ENCODE results near the gene TMC8.

The TMC8 gene

DNA sequence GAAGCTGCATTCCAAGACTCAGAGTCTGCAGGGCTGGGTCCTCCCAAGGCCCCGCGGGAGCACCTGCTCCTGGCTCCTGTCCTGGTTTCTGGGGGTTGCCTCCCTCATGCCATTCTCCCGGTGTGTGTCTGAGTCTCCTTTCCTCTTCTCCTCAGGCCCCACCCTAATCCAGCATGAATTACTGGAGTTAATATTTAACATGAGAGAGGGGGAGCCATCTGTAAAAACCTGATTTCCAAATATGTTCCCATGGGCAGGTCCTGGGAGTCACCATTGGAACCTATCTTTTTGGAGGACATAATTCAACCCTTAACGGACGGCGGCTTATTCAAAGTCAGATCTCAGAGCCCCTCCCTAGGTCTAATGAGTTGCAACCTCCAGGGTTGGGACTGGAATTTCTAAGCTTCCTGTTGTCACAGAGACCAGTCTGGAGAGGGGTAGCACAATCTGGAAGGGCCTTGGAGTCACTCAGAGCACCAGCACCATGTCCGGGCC is 21.0 kb downstream of the TMC8 start:
- TF ChIP-seq EZH2 (IDR thresholded peaks at IDR 0.05; ENCODE audit: borderline replicate concordance, low read depth, low read length, severe bottlenecking) (no peak), CTCF (IDR thresholded peaks at IDR 0.05; ENCODE audit: borderline replicate concordance, extremely low read depth, low read length, poor library complexity, severe bottlenecking) (no peak)
- Histone ChIP-seq H3K9ac (ENCODE audit: low read depth, low read length) (no peak overlapping the region), H3K4me3 (ENCODE audit: low read depth in 1 of 2, low read length in 2 of 2) (no peak overlapping the region), H3K9me3 (ENCODE audit: insufficient read depth, low read length, severe bottlenecking) (no peaks in the 10 kb centered on the region), H3K79me2 (ENCODE audit: insufficient read depth, low read length) (no peaks in the 10 kb centered on the region), H4K20me1 (ENCODE audit: insufficient read depth, low read length) (no peaks in the 10 kb centered on the region), H3K4me2 (ENCODE audit: insufficient read depth, low read length) (no peak overlapping the region), H3K36me3 (ENCODE audit: insufficient read depth, low read length) (no peaks in the 10 kb centered on the region), H2AFZ (ENCODE audit: low read depth, low read length) (no peak overlapping the region), H3K27me3 (ENCODE audit: insufficient read depth, low read length, poor library complexity) (no peaks in the 10 kb centered on the region), H3K27ac (ENCODE audit: low read length) (no peak overlapping the region), H3K4me1 (ENCODE audit: insufficient read depth, low read length) (no peaks in the 10 kb centered on the region)
- DNase-seq: no peak
- ATAC-seq (ENCODE audit: insufficient read depth, low read depth): no peak

- H4K20me1 ChIP-seq (ENCODE audit: insufficient read depth, low read length): no peaks in the 10 kb centered on the region
- H3K27me3 ChIP-seq (ENCODE audit: insufficient read depth, low read length, poor library complexity): no peaks in the 10 kb centered on the region
- no peak overlapping the region for H3K4me3 ChIP-seq (ENCODE audit: low read depth in 1 of 2, low read length in 2 of 2)
- H3K9me3 ChIP-seq (ENCODE audit: insufficient read depth, low read length, severe bottlenecking): no peaks in the 10 kb centered on the region
- ATAC-seq (ENCODE audit: insufficient read depth, low read depth) (no peak), DNase-seq (no peak)
- TF ChIP-seq EZH2 (IDR thresholded peaks at IDR 0.05; ENCODE audit: borderline replicate concordance, low read depth, low read length, severe bottlenecking) (no peak), CTCF (IDR thresholded peaks at IDR 0.05; ENCODE audit: borderline replicate concordance, extremely low read depth, low read length, poor library complexity, severe bottlenecking) (no peak)
- no peak overlapping the region for H3K4me2 ChIP-seq (ENCODE audit: insufficient read depth, low read length)
- H3K27ac ChIP-seq (ENCODE audit: low read length): no peak overlapping the region
- H3K4me1 ChIP-seq (ENCODE audit: insufficient read depth, low read length): no peaks in the 10 kb centered on the region
- H3K9ac ChIP-seq (ENCODE audit: low read depth, low read length): no peak overlapping the region
- no peaks in the 10 kb centered on the region for H3K79me2 ChIP-seq (ENCODE audit: insufficient read depth, low read length)
- H3K36me3 ChIP-seq (ENCODE audit: insufficient read depth, low read length): no peaks in the 10 kb centered on the region
- no peak overlapping the region; the same call in 1 of the 2 replicates for H2AFZ ChIP-seq (ENCODE audit: low read depth, low read length)
Observed at GRCh38 chr17:78154903-78155811, 24.6 kb downstream of the TMC8 start.

DNA sequence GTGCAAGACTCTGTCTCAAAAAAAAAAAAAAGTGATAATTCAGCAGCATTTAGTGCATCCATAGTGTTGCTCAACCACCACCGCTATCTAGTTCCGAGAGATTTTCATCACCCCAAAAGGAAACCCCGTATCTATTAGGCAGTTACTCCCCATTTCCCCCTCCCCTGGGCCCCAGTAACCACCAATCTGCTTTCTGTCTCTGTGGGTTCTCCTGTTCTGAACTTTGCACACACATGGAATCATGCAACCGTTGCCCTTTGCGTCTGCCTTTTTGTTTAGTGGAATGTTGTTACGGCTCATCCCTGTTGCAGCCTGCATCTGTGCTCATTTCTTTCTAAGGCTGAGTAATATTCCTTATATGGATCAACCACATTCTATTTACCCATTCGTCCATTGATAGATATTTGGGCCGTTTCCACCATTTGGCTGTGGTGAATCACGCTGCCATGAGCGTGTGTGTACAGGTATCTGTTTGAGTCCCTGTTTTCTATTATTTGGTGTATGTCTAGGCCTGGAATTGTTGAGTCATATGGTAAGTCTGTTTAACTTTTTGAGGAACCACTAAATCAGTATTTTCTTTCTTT is 29.1 kb downstream of the TMC8 start:
- Histone ChIP-seq H3K4me3 (ENCODE audit: low read depth in 1 of 2, low read length in 2 of 2) (no peak overlapping the region), H3K27ac (ENCODE audit: low read length) (no peak overlapping the region), H3K9me3 (ENCODE audit: insufficient read depth, low read length, severe bottlenecking) (no peaks in the 10 kb centered on the region), H2AFZ (ENCODE audit: low read depth, low read length) (no peak overlapping the region), H3K4me1 (ENCODE audit: insufficient read depth, low read length) (no peaks in the 10 kb centered on the region), H3K4me2 (ENCODE audit: insufficient read depth, low read length) (no peak overlapping the region), H3K79me2 (ENCODE audit: insufficient read depth, low read length) (no peaks in the 10 kb centered on the region), H3K36me3 (ENCODE audit: insufficient read depth, low read length) (no peaks in the 10 kb centered on the region), H3K9ac (ENCODE audit: low read depth, low read length) (no peak overlapping the region), H3K27me3 (ENCODE audit: insufficient read depth, low read length, poor library complexity) (no peaks in the 10 kb centered on the region), H4K20me1 (ENCODE audit: insufficient read depth, low read length) (no peaks in the 10 kb centered on the region)
- ATAC-seq (ENCODE audit: insufficient read depth, low read depth): no peak
- TF ChIP-seq CTCF (IDR thresholded peaks at IDR 0.05; ENCODE audit: borderline replicate concordance, extremely low read depth, low read length, poor library complexity, severe bottlenecking): no peak
- no peak for TF ChIP-seq EZH2 (IDR thresholded peaks at IDR 0.05; ENCODE audit: borderline replicate concordance, low read depth, low read length, severe bottlenecking)
- no peak for DNase-seq

Data from DND-41 (cell line).